Measurements from ENCODE around the gene LACRT.

The LACRT gene

GRCh38 chr12:54631988-54632728, 2.5 kb downstream of the LACRT start:
- DNase-seq, result no peak

DNA sequence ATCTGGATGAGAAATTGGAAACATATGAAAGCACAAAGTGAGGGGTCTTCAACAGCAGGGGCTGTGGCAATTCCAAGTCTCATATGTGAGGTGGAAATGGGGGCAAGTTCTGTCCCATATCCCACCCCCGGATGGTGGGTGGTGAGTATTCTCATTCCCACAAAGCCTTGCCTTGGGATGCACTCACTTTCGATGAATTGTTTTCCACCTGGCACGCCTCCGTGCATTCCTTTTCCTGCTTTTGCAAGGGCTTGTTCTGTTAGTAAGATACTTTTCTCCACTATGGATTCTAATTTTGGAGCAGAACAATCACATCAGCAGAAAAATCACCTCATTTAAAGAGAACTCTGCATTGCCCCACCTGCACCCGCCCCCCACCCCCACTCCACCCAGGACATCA, 3.1 kb downstream of the LACRT start:
- DNase-seq, result no peak

GRCh38 chr12:54629925-54630324, 4.8 kb downstream of the LACRT start:
- no peak for DNase-seq

- no peak for DNase-seq
These were observed 6.4 kb downstream of the LACRT start for GRCh38 chr12:54628186-54628846.

DNA sequence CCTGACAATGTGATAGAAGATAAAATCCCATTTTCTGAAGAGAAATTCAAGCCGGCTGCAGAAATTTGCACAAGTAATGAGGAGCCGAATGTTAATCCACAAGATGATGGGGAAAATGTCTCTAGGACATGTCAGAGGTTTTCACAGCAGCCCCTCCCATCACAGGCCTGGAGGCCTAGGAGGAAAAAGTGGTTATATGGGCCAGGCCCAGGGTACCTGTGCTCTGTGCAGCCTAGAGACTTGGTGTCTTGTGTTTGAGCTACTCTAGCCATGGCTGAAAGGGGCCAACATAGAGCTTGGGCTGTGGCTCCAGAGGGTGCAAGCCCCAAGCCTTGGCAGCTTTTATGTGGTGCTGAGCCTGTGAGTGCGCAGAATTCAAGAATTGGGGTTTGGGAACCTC, 7.4 kb downstream of the LACRT start:
- no peak for DNase-seq

- no peak for DNase-seq
These were observed 9.1 kb downstream of the LACRT start for GRCh38 chr12:54625598-54625997.

DNA sequence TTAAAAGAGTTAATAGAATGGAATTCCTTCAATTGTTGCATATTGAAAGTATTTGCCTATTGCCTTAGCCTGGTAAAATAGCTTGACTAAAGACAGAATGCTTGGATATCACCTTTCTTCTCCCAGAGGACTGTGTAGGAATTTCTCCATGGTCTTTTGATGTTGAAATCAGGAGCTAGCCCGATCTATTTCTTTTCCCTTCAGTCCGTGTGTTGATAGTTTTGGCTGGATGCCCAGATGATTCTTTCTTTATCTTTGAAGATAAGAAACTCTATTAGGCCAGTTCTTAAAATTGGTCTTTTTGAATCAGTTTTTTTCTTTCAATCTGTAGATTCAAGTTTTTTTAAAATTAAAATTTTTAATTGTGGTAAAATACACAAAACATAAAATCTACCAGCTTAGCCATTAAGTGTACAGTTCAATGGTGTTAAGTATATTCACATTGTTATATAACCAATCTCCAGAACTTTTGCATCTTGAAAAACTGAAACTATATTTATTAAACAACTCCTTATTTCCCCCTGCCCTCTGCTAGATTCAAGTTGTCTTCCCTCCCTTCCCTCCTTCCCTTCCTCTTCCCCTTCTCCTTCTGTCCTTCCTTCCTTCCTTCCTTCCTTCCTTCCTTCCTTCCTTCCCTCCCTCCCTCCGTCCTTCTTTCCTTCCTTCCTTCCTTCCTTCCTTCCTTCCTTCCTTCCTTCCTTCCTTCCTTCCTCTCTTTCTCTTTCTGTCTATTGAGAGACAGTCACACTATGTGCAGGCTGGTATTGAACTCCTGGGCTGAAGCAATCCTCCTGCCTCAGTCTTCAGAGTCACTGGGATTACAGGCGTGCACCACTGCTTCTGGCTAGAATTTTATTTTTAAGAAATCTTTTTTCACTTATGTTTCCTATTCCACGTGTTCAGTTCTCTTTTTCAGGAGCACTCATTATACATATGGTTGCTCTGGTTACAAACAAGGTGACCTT, 10.1 kb downstream of the LACRT start:
- no peak for DNase-seq

GRCh38 chr12:54622463-54623183, 12.1 kb downstream of the LACRT start:
- no peak for DNase-seq

- no peak for DNase-seq
These were observed 17.6 kb downstream of the LACRT start for GRCh38 chr12:54616933-54617680.

- no peak for DNase-seq
These were observed 22.4 kb downstream of the LACRT start for GRCh38 chr12:54612225-54612750.

DNA sequence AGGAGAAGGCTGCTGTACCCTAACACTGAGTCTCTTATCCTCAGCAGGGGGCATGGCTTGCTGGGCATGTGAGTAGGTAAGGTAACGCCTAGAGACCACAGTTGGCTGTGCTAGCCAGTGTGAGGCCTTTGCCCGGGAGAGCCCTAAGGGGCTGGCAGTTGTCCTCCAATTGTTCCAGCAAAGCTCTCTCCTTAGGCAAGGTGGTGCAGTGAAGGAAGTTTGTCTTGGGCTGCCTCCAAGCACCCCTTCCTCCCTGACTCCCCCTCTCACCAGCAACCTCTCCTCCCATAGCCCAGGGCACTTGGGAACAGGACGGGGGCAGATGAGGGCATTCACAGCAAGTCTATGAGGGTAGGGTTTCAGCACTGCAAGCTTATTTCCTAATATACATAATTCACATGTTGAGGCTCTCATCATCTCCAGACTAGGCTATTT, 23.0 kb downstream of the LACRT start:
- no peak for DNase-seq

DNA sequence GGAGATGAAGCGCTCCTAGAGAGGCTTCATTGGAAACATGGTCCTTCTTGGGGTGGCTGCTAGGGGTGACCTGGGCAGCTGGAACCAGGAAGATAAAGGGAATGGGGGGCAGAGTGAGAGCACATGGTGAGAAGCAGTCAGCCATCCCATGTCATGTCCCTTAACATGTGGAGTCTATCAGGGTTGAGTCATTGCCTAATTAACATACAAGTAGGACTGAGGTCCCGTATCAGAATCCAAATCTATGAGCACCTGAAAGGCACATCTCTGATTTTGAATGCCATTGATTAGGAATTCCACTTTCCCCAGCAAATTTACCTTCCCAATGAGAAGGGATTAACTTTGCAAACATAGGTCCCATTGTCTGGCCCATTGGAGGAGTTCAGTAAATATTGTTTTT, 25.9 kb downstream of the LACRT start:
- DNase-seq, result no peak

- no peak for DNase-seq
These were observed 26.5 kb downstream of the LACRT start for GRCh38 chr12:54608156-54608555.

DNA sequence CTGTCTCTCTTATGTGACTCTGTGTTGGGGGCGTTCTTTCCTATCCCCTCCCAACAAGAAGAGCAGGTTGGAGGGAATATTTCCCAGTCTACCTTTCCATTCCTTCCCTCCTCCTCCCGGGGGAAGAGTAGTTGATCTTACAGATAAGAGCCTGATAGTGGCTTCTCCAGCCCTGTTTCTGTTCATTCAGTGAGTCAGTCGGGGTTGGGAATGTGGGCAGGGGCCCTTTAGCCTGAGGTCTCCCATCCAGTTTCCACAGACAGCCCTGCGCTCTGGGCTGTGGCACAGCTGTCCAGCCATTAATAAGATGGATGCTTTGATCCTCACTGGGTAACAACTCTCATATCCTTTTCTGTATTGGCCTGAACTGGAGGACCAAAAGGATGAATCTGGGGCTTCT, 28.1 kb downstream of the LACRT start:
- no peak for DNase-seq

- DNase-seq, result no peak
These were observed 29.3 kb downstream of the LACRT start for GRCh38 chr12:54605138-54605970.

DNA sequence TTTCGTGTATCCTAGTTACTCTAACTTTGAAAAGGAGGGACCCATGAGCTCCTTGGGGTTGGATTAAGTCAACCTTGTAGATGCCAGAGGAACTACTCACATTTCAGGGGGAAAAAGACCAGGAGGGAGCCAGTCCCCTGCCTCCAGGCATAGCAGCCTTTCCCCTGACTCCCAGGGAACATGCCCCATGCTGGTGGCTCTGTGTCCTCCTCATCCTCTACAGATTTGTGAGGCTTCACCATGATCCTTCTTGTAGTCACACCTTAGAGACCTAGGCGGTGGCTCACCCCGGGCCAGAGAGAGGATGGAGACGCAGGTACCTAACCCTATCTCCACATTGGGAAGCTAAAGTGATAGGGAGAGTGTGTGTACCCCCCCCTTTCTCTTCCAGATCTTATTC, 30.3 kb downstream of the LACRT start:
- DNase-seq, result no peak

GRCh38 chr12:54603872-54604271, 30.8 kb downstream of the LACRT start:
- no peak for DNase-seq

- DNase-seq, result peak; percentile 49
These were observed 31.4 kb downstream of the LACRT start for GRCh38 chr12:54603173-54603814.

- no peak for DNase-seq
These were observed 32.0 kb downstream of the LACRT start for GRCh38 chr12:54602661-54603060.

- DNase-seq, result no peak
These were observed 32.9 kb downstream of the LACRT start for GRCh38 chr12:54601841-54602240.

All from central memory CD4-positive, alpha-beta T cell (primary cell).